SK-N-SH treated with all-trans-retinoic acid at 6 μM for 48 hours (cell line): Measurements from ENCODE around the gene DOLK.

Experiments used
- CREB5 ChIP-seq: fragments of 250-450 bp; sonication (Bioruptor Pico); IDR thresholded peaks from 2 replicates; pipeline ENCODE4 v1.5.1; 2020; ENCODE audit warnings: low read depth, mild to moderate bottlenecking, moderate library complexity
- GLIS3 ChIP-seq: fragments of 250-450 bp; sonication (Bioruptor Pico); IDR thresholded peaks from 2 replicates; pipeline ENCODE4 v1.5.0; 2020; ENCODE audit warnings: mild to moderate bottlenecking, moderate library complexity
- POU6F1 ChIP-seq: fragments of 250-450 bp; sonication (Bioruptor Pico); IDR thresholded peaks from 2 replicates; pipeline ENCODE4 v1.8.0; 2021; ENCODE audit warnings: low read depth, mild to moderate bottlenecking, moderate library complexity, borderline replicate concordance
- RARB ChIP-seq: fragments of 250-450 bp; sonication (Bioruptor Pico); IDR thresholded peaks from 2 replicates; pipeline ENCODE4 v1.8.0; 2021; ENCODE audit warnings: mild to moderate bottlenecking, moderate library complexity
- TOX ChIP-seq: fragments of 250-450 bp; sonication (Bioruptor Pico); IDR thresholded peaks from 2 replicates; pipeline ENCODE4 v1.8.0; 2021; ENCODE audit warnings: mild to moderate bottlenecking, moderate library complexity, borderline replicate concordance
- ZFP3 ChIP-seq: fragments of 250-450 bp; sonication (Bioruptor Pico); IDR thresholded peaks from 2 replicates; pipeline ENCODE4 v1.5.0; 2020; ENCODE audit warnings: mild to moderate bottlenecking, moderate library complexity
- ZNF70 ChIP-seq: fragments of 450-650 bp; formaldehyde crosslinking; IDR thresholded peaks from 2 replicates; pipeline ENCODE4 v1.5.0; 2020; ENCODE audit warnings: mild to moderate bottlenecking, moderate library complexity
- ZNF8 ChIP-seq: fragments of 450-650 bp; formaldehyde crosslinking; IDR thresholded peaks from 2 replicates; pipeline ENCODE4 v1.5.0; 2020; ENCODE audit warnings: mild to moderate bottlenecking, moderate library complexity

- TF ChIP-seq RARB (CRISPR knock-in tag) (no peak), POU6F1 (CRISPR knock-in tag) (no peak), TOX (CRISPR knock-in tag) (no peak), ZFP3 (CRISPR knock-in tag) (no peak), GLIS3 (CRISPR knock-in tag) (no peak), CREB5 (CRISPR knock-in tag) (no peak), ZNF8 (CRISPR knock-in tag) (no peak), ZNF70 (no peak)
Observed at GRCh38 chr9:128898845-128899565, 48.4 kb downstream of the DOLK start.
